Choroid plexus epithelial cell (primary cell): ENCODE data around the gene TOMM40.
A peak's percentile ranks its signal among the peaks of the same experiment; 100 is the strongest.

Source experiments
- DNase-seq: peaks from one replicate; pipeline ENCODE4 v3.0.0-alpha.2; 2010; ENCODE audit warnings: low read depth
- H3K4me3 ChIP-seq: 2 replicates; pipeline ENCODE4 v1.5.1; 2011; ENCODE audit warnings: low read depth, mild to moderate bottlenecking, control low read depth, low read length, moderate library complexity
- TF ChIP-seq, protein P1 (sequence below): conservative IDR thresholded peaks from 2 replicates; pipeline ENCODE4 v1.5.1; 2011; ENCODE audit warnings: low read depth, mild to moderate bottlenecking, control low read depth, inconsistent platforms, low read length, moderate library complexity

The TOMM40 gene

DNA sequence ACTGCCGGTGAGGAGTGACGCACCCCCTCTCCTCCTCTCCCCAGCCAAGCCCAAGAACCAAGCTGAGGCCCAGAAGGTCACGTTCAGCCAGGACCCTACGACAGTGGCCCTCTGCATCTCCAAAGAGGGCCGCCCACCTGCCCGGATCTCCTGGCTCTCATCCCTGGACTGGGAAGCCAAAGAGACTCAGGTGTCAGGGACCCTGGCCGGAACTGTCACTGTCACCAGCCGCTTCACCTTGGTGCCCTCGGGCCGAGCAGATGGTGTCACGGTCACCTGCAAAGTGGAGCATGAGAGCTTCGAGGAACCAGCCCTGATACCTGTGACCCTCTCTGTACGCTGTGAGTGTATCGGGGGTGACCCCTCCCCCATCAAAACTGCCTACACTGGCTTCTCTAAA lies 19.2 kb upstream of the TOMM40 start:
- no peak for DNase-seq

DNA sequence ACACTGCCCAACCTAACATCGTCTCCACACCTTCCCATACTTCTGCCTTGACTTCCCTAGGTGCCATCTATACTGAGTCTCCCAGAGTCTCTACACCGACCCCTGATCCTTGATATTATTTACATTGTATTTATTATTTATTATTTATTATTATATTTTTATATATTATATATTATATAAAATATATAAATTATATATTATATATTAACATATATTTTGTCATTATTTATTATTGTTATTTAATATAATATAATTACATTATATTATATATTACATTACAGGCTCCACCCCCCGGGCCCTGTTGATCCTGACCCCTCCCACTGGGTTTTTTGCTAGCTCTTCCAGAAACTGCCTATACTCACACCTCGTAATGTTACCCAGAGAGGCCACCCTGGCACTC lies 18.4 kb upstream of the TOMM40 start:
- DNase-seq, result no peak
- TF ChIP-seq, protein P1, sequence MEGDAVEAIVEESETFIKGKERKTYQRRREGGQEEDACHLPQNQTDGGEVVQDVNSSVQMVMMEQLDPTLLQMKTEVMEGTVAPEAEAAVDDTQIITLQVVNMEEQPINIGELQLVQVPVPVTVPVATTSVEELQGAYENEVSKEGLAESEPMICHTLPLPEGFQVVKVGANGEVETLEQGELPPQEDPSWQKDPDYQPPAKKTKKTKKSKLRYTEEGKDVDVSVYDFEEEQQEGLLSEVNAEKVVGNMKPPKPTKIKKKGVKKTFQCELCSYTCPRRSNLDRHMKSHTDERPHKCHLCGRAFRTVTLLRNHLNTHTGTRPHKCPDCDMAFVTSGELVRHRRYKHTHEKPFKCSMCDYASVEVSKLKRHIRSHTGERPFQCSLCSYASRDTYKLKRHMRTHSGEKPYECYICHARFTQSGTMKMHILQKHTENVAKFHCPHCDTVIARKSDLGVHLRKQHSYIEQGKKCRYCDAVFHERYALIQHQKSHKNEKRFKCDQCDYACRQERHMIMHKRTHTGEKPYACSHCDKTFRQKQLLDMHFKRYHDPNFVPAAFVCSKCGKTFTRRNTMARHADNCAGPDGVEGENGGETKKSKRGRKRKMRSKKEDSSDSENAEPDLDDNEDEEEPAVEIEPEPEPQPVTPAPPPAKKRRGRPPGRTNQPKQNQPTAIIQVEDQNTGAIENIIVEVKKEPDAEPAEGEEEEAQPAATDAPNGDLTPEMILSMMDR, result no peak

More for the DNA sequence above, 19.2 kb upstream of the TOMM40 start:
- no peak overlapping the region for H3K4me3 ChIP-seq
- TF ChIP-seq, protein P1, result no peak

DNA sequence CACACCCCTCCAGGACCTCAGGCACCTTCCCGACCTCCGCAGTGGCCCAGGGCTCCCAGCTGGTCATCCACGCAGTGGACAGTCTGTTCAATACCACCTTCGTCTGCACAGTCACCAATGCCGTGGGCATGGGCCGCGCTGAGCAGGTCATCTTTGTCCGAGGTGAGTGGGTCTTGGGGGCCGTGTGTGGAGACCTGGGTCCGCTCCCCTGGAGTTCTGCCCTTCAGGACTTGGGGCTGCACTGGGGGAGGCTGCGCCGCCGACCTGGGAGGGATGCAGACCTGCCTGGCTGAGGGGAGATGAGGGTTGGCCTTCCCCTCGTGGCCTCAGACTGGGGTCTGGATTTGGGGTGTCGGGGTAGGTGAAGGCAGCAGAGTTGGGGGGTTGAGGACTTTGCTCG lies 16.7 kb upstream of the TOMM40 start:
- TF ChIP-seq, protein P1, result no peak

More for the DNA sequence above, 18.4 kb upstream of the TOMM40 start:
- H3K4me3 ChIP-seq, result no peak overlapping the region

DNA sequence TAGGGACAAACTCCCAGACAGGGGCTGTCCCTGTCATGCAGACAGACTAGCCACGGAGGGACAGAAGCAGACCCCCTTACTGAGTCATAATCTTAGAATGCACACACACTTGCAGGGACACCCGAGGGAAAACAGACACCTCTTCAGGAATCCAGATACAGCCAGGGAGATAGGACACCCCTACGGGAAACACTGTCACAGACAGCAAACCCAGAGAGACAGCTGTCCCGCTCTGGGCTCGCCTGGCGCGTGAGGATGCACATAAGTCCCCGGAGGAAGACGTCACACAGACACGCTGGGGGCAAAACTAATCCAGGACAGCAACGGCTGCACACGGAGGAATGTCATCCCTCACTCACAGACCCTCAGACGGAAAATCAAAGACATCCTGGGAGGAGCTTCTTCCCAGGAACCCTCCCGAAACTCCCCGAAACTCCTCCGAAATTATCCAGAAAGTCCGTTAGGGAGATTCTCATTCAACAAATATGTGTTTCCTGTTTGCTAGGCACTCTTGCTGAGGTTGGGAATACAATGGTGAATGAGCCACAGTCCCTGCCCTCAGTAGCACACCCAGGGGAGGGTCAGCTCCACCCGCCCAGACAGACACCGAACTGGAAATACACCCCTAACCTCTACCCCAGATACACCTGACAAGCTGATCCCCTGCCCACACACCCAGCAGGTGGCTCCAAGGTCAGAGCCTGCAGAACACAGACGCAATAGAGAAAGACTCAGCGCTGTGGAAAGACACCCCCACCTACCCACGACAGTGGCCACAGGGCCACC lies 15.2 kb upstream of the TOMM40 start:
- no peak overlapping the region for H3K4me3 ChIP-seq
- peak; percentile 19 for DNase-seq
- TF ChIP-seq, protein P1, result no peak

More for the DNA sequence above, 16.7 kb upstream of the TOMM40 start:
- no peak for DNase-seq
- H3K4me3 ChIP-seq, result no peak overlapping the region

DNA sequence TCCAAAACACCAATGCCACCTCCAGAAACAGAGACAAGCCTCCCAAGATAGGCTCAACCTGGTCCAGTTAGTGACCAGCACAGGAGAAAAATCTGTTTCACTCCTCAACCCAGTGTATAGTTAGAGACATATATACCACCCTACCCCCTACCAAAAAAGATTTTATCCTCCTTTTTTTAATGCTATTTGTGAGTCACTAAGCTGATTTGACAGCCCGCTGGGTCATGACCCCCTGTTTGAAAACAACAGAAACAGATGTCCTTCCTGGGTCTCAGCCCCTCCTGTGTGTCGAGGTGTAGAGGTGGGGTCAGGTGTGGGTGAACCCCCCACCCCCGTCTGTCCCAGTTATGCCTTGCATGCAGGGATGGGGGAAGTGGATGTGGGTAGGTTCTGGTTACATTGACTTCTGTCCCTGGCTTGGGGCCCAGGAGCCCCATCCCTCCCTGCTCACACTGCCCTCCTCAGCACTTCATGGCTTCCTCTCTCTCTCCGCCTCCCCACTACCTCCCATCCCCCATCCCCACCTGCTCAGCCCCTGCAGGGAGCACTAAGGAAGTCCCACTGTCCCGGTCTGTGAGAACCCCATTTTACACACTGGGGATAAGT lies 14.0 kb upstream of the TOMM40 start:
- no peak overlapping the region for H3K4me3 ChIP-seq
- TF ChIP-seq, protein P1, result no peak
- DNase-seq, result peak; percentile 28

DNA sequence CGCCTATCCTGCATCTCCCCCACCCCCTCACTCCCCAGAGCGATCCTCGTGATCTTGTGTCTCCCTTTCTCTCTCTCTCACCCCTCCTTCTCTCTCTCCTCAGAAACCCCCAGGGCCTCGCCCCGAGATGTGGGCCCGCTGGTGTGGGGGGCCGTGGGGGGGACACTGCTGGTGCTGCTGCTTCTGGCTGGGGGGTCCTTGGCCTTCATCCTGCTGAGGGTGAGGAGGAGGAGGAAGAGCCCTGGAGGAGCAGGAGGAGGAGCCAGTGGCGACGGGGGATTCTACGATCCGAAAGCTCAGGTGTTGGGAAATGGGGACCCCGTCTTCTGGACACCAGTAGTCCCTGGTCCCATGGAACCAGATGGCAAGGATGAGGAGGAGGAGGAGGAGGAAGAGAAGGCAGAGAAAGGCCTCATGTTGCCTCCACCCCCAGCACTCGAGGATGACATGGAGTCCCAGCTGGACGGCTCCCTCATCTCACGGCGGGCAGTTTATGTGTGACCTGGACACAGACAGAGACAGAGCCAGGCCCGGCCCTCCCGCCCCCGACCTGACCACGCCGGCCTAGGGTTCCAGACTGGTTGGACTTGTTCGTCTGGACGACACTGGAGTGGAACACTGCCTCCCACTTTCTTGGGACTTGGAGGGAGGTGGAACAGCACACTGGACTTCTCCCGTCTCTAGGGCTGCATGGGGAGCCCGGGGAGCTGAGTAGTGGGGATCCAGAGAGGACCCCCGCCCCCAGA lies 12.8 kb upstream of the TOMM40 start:
- TF ChIP-seq, protein P1, result no peak
- DNase-seq, result no peak
- H3K4me3 ChIP-seq, result no peak overlapping the region
